Posterior vena cava (tissue), 2 donors: ENCODE measurements around the gene GDF11. TPM values are rescaled to one million over a fixed set of nuclear protein-coding genes. Genes with fewer than 3 reads are reported as not detected.

Experiments used
- DNase-seq: peaks from one replicate; pipeline ENCODE4 v3.0.0-alpha.2; 2020; ENCODE audit warnings: low spot score
- intact Hi-C, 2 donors: fragments of 100-400 bp; cut with DNase I; formaldehyde crosslinking; loops; one replicate each; pipeline versions ENCODE4 v1.14.1 to v1.14.2; 2022 to 2023
- total RNA-seq, 2 donors: library from RNA; stranded (reverse); fragmentation: NEBNext Ultra II Directional; extraction: Animal tissue kit (Norgen Biotek cat#: 25700); gene quantifications; one replicate each; pipeline ENCODE4 v1.2.1, GENCODE V29; 2021
- donor health status: DM: yes; HTN: yes; CAD: no.
- donor health status: DM: yes; HTN: yes; CAD: no.

Gene GDF11
- total RNA-seq, 2 donors from 2014 or later, result 8.4 to 11.0 TPM

DNA sequence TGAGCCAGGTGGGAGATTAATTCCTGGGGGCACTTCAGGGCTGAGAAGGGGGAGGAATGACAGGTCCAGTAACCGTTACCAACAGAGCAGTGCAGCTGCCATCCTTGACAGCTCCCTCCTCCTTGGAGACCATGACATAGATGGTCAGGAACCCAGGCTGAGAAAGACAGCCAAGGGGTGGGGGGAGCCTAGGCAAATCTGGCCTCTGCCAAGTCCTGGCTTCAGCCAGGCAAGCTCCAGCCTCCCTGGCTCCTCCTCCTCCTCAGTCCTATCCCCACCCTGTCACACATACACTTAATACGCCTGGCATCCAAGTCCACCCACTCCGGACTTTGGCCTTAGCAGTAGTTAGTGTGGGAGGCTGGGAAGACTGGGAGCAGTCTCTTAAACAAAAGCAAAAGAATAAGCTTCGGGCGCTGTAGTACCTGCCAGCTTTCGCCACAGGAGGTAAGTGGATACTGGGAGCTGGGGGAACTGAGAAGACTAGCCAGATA lies 22.8 kb upstream of the GDF11 start, which contains the start of gene RDH5:
Gene RDH5 (plus strand): TSS at position 323 of the 494 bp plus-strand sequence. CDS start 792 bp downstream, outside the sequence.
- intact Hi-C loops, result no loop called here
- DNase-seq, result peak; percentile 91

DNA sequence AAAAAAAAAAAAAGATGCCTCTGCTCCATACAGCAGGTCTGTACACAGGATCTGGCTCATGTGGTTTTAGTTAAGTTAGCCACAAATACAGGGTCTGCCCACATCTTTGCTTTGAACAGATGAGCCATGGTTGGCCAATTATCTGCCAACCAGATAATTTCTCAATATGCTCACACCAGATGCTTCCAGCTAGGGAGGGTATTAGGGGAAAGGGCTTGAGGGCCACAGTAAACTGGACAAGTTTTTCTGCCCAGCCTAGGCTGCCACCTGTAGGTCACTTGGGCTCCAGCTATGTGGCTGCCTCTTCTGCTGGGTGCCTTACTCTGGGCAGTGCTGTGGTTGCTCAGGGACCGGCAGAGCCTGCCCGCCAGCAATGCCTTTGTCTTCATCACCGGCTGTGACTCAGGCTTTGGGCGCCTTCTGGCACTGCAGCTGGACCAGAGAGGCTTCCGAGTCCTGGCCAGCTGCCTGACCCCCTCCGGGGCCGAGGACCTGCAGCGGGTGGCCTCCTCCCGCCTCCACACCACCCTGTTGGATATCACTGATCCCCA lies 22.0 kb upstream of the GDF11 start:
- DNase-seq, result peak; percentile 93
- intact Hi-C loops, result no loop called here

DNA sequence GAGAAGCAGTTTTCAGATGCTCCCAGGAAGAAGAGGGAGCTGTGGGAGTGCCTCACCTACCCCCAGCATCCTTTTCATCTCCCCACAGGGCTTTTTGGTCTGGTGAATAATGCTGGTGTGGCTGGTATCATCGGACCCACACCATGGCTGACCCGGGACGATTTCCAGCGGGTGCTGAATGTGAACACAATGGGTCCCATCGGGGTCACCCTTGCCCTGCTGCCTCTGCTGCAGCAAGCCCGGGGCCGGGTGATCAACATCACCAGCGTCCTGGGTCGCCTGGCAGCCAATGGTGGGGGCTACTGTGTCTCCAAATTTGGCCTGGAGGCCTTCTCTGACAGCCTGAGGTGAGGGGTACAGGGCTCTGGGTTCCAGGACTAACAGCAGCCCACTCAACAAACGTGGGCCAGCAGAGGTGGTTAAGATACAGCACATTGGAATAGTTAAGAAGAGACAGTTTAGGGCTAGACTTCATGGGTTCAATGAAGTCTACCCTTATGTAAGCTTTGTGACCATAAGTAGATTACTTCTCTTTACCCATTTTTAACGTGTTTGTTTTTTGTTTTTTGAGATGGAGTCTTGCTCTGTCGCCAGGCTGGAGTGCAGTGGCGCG lies 21.2 kb upstream of the GDF11 start:
- intact Hi-C loops, result no loop called here
- DNase-seq, result peak; percentile 82

DNA sequence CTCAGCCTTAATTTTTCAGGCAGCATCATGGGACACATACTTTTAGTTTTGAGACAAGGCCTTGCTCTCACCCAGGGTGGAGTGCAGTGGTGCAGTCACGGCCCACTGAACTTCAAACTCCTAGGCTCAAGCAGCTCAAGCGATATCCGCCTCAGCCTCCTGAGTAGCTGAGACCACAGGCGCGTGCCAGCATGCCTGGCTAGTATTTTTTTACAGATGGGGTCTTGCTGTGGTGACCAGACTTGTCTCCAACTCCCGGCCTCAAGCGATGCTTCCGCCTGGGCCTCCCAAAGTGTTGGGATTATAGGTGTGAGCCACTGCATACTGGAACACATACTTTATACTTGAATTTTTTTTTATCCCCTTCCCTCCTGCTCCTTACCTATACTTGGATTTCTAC lies 20.0 kb upstream of the GDF11 start:
- intact Hi-C loops, result no loop called here
- DNase-seq, result peak; percentile 79

DNA sequence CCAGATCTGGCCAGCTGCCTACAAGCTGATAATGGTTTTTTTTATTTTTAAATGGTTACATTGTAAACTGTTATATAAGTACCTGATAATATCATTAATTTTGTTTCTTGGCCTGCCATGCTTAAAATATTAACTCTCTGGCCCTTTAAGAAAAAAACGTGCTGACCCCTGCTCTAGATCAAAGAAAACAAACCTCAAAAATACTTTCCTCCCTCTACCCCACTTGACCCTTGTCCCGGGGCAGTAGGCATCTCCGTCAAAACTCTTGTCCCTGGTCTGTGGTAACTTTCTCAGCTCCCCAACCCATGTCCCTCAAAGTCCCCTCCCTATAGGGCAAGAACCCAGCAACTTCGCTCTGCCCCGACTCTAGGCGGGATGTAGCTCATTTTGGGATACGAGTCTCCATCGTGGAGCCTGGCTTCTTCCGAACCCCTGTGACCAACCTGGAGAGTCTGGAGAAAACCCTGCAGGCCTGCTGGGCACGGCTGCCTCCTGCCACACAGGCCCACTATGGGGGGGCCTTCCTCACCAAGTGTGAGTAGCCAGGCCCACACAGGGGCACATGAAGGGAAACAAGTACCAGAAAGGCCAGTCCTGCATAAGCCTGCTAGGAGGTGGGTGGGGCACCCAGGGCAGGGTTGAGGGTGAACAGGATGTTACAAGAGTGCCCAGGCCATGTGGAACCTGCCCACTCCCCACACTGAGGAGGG lies 19.3 kb upstream of the GDF11 start:
- DNase-seq, result peak; percentile 77
- intact Hi-C loops, result loop anchor here in 1 of 2 donors (1.0 kb wide), 1 partner anchor 22 kb away; no protein-coding TSS in a partner anchor

DNA sequence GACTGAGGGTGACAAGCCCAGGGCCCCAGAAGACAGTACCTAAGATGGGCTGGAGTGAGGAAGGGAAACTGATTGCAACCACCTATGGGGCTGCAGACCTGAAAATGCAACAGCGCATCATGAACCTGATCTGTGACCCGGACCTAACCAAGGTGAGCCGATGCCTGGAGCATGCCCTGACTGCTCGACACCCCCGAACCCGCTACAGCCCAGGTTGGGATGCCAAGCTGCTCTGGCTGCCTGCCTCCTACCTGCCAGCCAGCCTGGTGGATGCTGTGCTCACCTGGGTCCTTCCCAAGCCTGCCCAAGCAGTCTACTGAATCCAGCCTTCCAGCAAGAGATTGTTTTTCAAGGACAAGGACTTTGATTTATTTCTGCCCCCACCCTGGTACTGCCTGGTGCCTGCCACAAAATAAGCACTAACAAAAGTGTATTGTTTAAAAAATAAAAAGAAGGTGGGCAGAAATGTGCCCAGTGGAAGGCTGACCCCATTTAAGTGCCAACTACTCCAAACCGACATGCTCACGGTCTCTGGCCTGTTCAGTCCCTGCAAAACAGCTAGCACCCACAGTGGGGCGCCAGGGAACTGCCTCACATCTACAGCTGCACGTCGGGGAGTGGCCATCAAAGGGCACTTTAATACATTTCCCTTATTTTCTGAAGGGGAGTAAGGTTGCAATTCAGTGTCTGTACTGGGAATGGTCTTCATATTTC lies 18.5 kb upstream of the GDF11 start:
- intact Hi-C loops, result loop anchor here in 1 of 2 donors (1.0 kb wide), 1 partner anchor 23 kb away; no protein-coding TSS in a partner anchor
- DNase-seq, result peak; percentile 92

DNA sequence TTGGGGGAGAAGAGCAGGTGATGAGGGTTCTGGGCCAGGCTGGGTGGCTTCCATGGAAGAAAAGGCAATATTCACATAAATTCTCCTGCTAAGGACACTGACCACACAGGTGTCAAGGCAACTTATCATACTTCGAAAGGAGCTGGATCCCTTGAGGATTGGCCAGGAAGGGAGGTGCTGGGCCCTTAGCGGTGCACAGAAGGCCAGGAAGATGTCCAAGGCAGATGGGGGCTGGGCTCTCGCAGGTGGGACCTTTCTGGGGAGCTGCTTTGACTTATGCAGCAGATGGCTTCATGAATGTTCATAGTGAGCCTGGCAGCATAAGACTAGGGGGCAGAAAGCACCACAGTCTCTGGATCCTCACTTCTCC lies 18.0 kb upstream of the GDF11 start:
- peak; percentile 62 for DNase-seq
- intact Hi-C loops, result loop anchor here (1.0 to 5.0 kb wide), 2 partner anchors 24 to 43 kb away; a partner anchor contains a TSS

DNA sequence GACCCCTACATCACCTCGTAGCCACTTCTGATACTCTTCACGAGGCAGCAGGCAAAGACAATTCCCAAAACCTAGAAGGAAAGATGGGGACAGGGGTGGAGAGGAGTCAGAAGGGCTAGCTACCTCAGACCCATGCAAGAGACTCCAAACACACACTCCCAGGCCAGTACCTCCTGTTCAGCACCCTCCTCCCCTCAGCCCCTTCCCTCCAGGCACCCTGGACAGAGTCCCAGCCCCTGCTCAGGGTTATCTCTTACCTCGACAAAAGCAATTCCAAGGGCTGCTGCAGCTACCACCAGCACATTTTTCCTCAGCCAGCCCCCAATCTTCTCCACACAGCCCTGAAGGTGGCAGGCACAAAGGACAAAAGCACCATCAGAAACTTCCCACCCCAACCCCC lies 17.4 kb upstream of the GDF11 start:
- intact Hi-C loops, result loop anchor here in 1 of 2 donors (5.0 kb wide), 1 partner anchor 43 kb away; a partner anchor contains a TSS
- peak; percentile 37 for DNase-seq

DNA sequence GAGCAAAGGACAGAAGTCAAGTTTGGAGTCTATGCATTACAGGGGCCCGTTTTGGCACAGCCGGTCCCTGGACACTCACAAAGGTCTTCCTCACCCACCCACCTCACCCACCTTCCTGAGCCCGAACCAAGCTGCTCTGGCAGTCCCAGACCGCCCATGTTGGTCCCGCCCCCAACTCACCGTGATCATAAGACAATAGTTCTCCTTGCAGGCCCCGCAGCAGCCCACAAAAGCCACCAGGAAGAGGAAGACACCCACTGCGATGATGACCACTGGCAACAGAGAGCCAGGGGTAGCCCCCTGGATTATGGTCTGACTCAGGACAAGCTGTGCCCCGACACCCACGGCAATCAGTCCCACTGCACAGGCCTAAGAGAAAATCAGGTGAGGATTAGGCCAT lies 16.0 kb upstream of the GDF11 start:
- intact Hi-C loops, result loop anchor here in 1 of 2 donors (5.0 kb wide), 1 partner anchor 45 kb away; a partner anchor contains a TSS
- peak; percentile 78 for DNase-seq

DNA sequence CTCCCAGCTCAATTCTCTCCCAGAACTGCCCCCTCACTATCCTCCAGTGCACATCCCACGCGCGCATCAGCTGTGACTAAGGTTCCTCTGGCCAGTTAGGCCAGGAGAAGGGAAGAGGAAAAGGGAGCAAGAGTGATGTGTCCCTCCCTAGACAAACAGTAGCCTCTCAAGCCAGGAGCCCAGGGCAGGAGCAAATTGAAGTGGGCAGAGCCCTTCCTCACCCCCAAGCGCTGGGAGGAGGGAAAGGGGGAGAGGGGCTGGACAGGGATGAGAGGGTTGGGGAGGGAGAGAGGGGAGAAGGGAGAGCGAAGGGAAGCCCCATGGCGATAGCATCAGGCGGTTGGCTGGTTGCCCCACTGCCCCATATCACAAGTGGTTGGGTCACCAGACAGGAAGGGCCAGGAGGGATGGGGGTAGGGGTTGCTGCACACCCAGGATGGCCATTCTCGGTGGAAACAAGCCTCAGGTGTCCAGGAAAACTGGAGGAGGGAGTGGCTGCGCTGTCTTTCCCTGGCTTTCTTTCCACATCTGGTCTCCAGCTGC lies 15.2 kb upstream of the GDF11 start:
- DNase-seq, result peak; percentile 89

DNA sequence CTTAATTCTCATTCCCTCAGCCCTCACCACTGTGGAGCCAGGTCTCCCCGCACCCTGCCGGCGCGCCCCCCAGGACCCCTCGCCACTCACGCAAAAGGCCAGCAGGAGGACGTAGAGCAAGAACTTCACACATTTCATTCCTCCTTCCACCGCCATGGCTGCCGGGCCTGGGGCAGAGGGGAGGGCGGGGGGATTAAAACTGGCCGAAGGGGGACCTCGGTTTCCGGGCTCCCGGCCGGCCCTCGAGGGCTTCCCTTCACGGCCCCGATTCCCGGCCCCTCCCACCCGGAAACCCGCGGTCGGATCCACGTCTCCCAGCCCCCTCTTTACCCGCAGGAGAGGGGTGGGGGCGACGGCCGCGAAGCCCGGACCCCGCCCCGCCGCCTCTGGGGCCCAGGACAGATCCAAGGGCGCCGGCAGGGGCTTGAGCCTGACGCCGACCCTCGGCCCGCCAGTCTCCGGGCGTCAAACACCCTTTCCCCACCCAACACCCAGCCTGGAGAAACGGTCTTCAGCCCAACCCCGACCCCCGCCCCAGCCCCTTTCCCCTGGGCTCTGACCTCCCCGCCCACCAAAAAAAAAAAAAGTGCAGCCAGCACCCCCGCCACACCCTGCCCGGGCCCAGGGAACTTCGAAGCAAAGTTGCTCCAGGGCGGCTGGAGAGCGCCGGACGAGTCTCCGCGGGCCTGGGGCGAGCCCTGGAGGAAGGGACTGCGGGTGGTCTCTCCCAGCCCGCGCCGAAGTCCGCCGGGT lies 14.6 kb upstream of the GDF11 start:
- intact Hi-C loops, result loop anchor here in 1 of 2 donors (5.0 kb wide), 1 partner anchor 46 kb away; a partner anchor contains a TSS
- DNase-seq, result peak; percentile 94

More for the DNA sequence above, 15.2 kb upstream of the GDF11 start:
- intact Hi-C loops, result loop anchor here in 1 of 2 donors (5.0 kb wide), 1 partner anchor 45 kb away; a partner anchor contains a TSS

DNA sequence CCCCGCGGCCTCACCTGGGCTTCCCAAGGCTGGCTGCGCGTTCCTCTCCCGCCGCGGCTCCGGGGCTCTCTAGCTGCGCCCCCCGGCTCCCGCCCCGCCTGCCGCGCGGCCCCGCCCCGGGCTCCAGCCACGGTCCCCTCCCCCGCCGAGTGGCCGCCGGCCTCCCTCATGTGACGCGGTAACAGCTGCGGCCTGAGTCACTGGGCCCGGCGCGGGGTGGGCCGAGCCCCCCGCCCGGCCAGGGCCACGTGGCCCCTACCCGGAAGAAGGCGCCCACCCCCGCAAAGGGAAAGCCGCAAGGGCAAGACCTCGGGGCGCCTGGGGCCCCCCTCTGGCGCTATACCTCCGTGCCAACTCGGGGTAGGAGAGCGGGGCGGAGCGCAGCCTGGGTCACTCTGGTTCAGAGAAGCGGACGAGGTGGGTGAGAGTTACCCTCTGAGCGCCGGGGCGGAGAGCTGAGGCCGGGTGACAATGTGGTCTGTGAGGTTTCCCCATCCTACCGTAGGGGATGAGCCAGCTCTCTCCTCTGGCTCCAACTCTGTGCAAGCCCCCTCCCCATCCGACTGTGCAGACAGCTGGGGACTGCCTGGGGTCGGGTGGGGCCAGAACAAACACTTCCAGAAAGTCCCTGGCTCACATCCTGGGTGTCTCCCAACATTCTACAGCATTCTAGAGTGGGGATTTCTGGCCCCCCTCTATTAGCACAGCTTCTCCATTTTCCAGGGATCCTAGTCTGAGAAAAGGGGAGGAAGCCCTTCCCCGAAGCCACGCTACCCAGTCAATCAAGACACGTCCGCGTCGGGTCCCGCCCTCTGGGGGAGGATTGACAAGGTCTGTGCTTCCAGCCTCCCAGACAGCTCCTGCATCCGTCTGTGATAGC lies 13.7 kb upstream of the GDF11 start, which contains the start of gene CD63:
Gene CD63 (minus strand): TSS at position 71 of the 880 bp plus-strand sequence. CDS start 668 bp downstream, outside the sequence.
- DNase-seq, result peak; percentile 97
- intact Hi-C loops, result loop anchor here in 1 of 2 donors (5.0 kb wide), 1 partner anchor 47 kb away; a partner anchor contains a TSS

DNA sequence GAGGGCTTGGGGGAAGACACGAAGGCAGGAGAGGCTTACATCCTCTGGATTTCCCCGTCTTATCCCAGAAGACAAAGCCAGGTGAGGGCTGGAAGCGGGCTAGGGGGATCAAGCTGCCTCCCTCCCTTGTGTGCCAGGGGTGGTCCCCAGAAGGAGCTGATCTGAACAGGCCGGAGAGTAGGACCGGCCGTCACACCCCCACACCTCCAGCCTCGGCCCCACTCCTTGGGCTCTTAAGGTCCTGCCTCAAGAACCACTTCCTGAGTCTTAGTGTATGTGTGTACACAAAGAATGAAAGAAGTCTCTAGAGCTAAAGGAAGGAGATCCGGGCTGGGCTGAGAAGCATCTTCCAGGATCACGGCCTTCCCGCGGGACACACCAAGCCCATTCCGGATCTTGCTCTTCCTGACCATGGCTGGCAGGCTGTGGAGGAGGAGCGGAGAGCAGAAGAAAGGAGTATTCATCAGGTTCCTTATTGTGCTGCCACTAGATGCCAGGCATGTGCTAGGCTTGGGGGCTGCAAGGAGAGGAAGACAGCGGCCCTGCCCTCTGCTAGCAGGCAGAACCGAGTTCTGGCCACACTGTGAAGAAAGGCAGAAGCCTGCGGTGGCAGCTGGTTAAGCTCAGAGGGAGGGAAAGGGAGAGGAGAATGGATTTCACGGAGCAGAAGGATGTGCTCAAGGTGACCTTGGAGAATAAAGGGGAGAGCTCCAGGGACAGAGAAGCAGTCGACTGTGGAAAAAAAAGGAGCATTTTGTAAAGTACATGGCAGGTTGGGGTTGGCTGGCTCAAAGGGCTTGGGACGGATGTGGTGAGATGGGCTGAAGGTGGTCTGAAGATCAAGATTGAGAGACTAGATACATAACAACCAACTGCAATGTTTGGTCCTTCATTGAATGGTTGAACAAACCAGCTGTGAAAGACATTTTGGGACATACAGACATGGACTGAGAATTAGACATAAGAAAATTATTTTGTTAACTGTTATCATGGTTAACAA lies 12.8 kb upstream of the GDF11 start:
- intact Hi-C loops, result loop anchor here in 1 of 2 donors (5.0 kb wide), 1 partner anchor 48 kb away; a partner anchor contains a TSS
- peak; percentile 88 for DNase-seq

DNA sequence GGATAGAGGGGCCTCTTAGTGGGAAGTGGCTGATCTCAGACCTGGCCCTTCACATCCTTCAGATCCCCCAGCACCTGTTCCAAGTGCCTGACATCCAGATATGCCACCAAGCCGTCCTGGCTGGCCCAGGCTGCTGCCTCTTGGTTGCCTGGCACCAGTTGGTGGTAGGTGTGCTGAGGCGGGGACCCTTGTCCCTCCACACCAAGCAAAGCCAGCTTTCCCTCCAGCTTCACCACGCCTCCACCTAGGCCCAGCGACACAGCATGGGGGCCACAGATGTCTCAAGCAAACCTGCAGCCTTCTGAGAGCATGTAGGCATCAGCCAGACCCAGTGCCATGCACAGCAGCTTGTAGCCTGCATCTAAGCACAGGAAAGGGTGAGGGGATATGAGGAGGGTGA lies 10.6 kb upstream of the GDF11 start:
- intact Hi-C loops, result no loop called here
- DNase-seq, result peak; percentile 67

DNA sequence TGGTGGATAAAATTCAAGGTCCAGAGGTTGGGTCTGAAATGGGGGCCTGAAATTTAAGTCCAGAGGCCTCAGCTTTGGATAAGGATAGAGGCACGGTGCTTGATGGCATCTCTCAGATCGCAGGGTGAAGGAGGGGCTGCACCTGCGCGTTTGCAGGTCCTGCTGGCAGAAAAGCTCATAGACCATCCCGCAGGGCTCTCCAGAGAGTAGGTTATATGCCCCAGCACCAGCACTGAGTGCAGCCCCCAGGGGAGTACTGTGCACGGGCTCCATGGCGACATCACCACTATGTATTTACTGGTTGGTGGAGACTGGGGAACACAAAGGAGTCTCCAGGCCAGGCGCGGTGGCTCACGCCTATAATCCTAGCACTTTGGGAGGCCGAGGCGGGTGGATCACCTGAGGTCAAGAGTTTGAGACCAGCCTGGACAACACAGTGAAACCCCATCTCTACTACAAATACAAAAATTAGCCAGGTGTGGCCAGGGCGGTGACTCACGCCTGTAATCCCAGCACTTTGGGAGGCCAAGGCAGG lies 9.8 kb upstream of the GDF11 start:
- DNase-seq, result peak; percentile 57
- intact Hi-C loops, result no loop called here

DNA sequence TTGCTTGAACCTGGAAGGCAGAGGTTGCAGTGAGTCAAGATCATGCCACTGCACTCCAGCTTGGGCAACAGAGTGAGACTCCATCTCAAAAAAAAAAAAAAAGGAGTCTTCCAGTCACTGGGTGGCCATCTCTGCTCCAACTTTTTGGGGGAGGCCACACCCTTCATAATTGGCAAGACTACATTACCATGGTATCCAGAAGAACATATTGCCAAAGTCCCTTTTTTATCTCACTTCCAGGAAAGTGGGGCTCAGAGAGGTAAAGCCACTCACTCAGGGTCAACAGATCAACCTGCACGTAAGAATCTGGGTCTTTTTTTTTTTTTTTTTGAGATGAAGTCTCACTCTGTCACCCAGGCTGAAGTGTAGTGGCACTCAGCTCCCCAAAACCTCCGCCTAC lies 9.1 kb upstream of the GDF11 start:
- no peak for DNase-seq
- intact Hi-C loops, result no loop called here
